ENCODE results near the gene ABCD4. TPM values are rescaled to one million over a fixed set of nuclear protein-coding genes. Genes with fewer than 3 reads are reported as not detected.

The ABCD4 gene
- total RNA-seq = 137 TPM

DNA sequence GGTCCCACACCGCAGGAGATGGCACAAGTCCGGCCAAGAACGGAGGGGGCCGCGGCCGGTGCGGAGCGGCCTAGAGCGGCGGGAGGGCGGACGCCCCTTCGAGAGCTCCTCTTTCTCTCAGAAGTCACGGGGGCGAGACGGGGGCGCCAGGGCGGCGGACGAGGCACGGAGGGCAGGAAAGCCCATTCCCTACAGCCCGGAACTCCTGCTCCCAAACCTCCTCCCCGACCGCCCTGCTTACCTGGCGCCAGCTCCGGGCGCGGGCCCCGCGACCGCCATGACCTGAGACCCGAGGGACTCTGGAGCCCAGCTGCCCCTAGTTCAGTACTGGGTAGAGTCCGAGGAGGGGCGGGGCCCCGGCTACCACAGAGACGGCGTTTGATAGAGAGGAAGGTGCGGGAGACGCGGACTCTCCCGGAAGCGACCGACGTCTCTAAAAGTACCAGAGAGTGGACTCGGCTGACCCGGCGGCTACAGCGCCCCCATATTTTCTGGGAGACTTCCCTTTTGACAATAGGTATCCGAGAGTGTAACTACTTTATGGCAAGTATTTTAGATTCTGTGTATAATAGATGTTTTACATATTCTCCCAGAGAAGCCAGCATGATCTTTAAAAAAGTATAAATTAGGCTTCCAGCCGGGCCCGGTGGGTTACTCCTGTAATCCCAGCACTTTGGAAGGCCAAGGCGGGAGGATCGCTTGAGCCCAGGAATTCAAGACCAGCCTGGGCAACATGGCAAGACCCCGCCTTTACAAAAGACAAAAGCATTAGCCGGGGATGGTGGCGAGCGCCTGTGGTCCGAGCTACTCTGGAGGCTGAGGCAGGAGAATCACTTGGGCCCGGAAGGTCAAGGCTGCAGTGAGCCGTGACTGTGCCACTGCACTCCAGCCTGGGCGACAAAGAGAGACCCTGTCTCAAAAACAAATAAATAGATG lies at the start of gene ABCD4:
TSS of gene ABCD4 (minus strand) at position 301 of the 936 bp plus-strand sequence. CDS start at position 279, 22 bp downstream.
- Histone ChIP-seq H3K4me1 (no peaks in the 10 kb centered on the region), H3K36me3 (peaks cover 7 to 17% of the 10 kb centered on the region in 2 donors), H3K9me3 (no peaks in the 10 kb centered on the region), H3K4me3 (peak within 1 kb of the TSS; percentile 73 to 88), H3K27ac (peak within 1 kb of the TSS; percentile 78 to 80), H3K27me3 (no peaks in the 10 kb centered on the region)
- intact Hi-C loops (cut with DNase I) = no loop called here
- peak; percentile 83 to 97 for DNase-seq (ENCODE audit: low spot score in 2 of 2)
- TF ChIP-seq, protein P1, sequence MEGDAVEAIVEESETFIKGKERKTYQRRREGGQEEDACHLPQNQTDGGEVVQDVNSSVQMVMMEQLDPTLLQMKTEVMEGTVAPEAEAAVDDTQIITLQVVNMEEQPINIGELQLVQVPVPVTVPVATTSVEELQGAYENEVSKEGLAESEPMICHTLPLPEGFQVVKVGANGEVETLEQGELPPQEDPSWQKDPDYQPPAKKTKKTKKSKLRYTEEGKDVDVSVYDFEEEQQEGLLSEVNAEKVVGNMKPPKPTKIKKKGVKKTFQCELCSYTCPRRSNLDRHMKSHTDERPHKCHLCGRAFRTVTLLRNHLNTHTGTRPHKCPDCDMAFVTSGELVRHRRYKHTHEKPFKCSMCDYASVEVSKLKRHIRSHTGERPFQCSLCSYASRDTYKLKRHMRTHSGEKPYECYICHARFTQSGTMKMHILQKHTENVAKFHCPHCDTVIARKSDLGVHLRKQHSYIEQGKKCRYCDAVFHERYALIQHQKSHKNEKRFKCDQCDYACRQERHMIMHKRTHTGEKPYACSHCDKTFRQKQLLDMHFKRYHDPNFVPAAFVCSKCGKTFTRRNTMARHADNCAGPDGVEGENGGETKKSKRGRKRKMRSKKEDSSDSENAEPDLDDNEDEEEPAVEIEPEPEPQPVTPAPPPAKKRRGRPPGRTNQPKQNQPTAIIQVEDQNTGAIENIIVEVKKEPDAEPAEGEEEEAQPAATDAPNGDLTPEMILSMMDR (IDR thresholded peaks at IDR 0.05) = peak in 2 of 3 experiments; percentile 43 to 52

DNA sequence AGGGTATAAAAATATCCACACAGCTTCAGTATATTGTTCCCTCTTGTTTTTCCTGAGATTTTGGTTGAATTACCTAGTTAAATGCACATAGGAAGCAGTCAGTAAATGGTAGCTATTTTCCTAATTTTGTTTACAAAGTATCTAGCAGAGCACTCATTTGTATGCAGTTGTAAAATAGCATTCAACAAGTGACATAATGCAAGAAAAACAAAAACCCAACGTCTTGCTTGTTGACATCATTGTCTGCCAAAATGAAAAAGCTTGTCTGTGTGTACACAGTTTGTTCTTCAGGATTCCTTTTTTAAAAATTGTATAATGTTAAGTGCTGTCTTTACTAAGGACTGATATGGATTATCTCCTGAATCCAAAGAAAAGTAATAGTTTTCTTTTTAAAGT lies 48.2 kb upstream of the ABCD4 start:
- Histone ChIP-seq H3K4me1 (no peaks in the 10 kb centered on the region), H3K27me3 (no peaks in the 10 kb centered on the region), H3K27ac (no peak overlapping the region), H3K4me3 (no peak overlapping the region), H3K9me3 (no peaks in the 10 kb centered on the region), H3K36me3 (no peaks in the 10 kb centered on the region)
- intact Hi-C loops (cut with DNase I) = no loop called here
- TF ChIP-seq, protein P1 (IDR thresholded peaks at IDR 0.05) = no peak
- no peak for DNase-seq (ENCODE audit: low spot score in 2 of 2)

DNA sequence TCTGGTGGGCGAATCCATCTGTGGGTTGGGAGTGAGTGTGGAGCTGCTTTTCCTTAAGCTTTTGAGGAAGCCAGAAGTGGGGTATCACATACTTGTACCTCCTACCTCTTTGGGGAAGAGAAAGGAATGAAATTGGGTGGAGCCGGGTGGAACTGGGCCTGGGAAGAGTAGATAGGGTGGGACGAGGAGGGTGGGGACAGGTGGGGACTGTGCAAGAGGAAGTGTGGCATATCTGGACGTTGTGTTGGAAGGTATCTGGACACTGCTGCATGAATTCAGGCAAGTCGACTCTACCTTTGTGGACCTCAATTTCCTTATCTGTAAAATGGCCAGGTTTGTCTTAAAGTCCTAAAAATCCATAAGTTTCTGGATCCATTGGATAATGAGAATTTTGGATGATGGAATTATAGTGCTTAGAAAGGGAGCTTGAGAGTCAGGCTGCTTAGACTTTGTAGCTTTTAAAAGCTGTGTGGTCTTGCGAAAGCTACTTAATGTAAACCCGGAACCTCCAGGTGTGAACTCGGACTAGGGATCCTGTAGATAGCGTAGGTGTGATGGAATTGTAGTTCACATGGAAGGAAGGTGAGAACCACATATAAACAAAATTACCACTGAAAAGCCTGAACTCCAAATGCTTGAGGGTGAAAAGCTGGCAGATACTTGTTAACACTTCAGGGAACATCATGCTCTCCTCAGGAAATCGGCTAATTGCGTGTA lies 47.6 kb upstream of the ABCD4 start:
- no peak for DNase-seq (ENCODE audit: low spot score in 2 of 2)
- Histone ChIP-seq H3K27ac (no peak overlapping the region), H3K9me3 (no peaks in the 10 kb centered on the region), H3K36me3 (no peaks in the 10 kb centered on the region), H3K4me1 (no peaks in the 10 kb centered on the region), H3K27me3 (no peaks in the 10 kb centered on the region), H3K4me3 (no peak overlapping the region)
- TF ChIP-seq, protein P1 (IDR thresholded peaks at IDR 0.05) = no peak
- intact Hi-C loops (cut with DNase I) = no loop called here

DNA sequence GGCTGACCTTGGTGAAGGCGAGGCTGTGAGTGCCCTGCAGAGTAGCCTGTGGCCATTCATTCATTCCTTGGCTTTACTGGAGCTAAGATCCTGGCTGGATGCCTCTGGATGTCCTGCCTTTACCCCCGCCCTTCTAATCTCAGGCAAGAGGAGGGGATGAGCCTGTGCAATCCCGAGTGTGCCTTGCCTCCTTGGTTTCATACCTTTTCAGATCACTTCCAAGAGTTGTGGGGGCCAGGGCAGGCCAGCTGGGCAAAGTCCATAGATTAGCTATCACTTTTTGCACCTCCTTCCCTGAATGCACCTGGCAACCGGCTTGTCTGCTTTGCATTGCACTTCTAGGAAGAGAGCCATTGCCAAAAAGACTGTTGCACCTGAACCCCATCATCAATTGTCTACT lies 47.0 kb upstream of the ABCD4 start:
- H3K27me3 ChIP-seq = no peaks in the 10 kb centered on the region
- no peak overlapping the region for H3K4me3 ChIP-seq
- TF ChIP-seq, protein P1 (IDR thresholded peaks at IDR 0.05) = no peak
- no peaks in the 10 kb centered on the region for H3K36me3 ChIP-seq
- no peak overlapping the region for H3K27ac ChIP-seq
- DNase-seq (ENCODE audit: low spot score in 2 of 2) = no peak
- intact Hi-C loops (cut with DNase I) = no loop called here
- H3K9me3 ChIP-seq = no peaks in the 10 kb centered on the region
- no peaks in the 10 kb centered on the region for H3K4me1 ChIP-seq

DNA sequence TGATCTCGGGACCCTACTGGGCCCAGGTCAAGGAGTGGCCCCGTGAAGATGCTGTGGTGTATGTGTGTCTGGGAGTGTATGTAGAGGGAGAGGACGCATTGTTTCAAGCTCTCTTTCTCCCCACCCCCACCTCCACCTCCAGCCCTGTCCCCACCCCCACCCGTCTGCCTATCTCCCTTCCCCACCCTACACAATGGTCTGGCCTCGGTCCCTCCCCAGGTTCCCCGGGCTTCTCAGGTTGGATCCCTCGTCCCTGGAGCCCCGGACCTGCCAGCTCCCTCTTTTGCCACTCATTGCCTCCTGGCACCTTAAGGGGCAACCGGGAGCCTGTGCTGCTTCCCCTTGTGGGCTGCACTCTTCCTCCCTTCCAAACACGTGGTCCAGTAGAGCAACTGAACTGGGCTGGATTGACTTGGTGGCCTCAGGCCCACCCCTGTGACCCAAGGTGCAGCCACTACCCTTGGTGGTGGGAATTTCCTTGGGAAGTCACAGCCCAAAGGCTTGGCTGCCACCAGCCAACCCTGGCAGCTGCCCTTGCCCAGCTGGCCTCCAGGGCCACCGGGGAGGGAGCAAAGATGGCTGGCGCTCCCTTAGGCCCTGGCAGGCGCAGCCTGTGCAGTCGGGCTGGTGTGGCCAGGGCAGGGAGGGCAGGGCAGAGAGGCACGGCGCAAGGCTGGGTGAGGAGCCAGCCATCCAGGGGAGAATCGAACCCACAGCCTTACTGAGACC lies 46.2 kb upstream of the ABCD4 start:
- Histone ChIP-seq H3K4me1 (no peaks in the 10 kb centered on the region), H3K27ac (no peak overlapping the region), H3K36me3 (no peaks in the 10 kb centered on the region), H3K27me3 (no peaks in the 10 kb centered on the region), H3K4me3 (no peak overlapping the region), H3K9me3 (no peaks in the 10 kb centered on the region)
- DNase-seq (ENCODE audit: low spot score in 2 of 2) = no peak
- TF ChIP-seq, protein P1 (IDR thresholded peaks at IDR 0.05) = no peak
- intact Hi-C loops (cut with DNase I) = no loop called here
